Measurements from ENCODE around the gene TNRC18.
"Not testable (repeated sequence)": the region's sequence is repeated elsewhere in the genome, so short reads cannot be mapped to it uniquely, and the experiment has no call there.

TNRC18 gene

DNA sequence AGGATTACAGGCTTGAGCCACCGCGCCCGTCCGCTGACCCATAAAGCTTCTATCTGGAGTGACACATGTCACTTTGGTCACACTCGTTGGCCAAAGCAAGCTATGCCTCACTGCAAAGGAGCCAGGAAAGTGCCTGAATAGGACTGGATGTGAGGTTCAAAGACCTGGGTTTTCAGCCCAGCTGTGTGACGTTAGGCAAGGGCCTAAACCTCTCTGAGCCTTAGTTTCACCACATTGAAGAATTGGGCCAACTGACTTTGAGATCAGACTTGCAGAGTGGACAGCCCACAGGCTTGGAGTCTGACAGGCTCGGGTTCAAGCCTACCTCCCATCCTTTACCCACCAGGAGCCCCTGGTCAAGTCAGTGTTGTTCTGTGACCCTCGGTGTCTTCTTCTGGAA, 135.1 kb downstream of the TNRC18 start:
- not testable (repeated sequence) for H3K23ac ChIP-seq (ENCODE audit: low read length in 2 of 2); H2BK12ac ChIP-seq (ENCODE audit: low read length in 2 of 2); H3K9me3 ChIP-seq (ENCODE audit: control insufficient read depth, low read length); H4K8ac ChIP-seq (ENCODE audit: low read length); H3K9ac ChIP-seq (ENCODE audit: low read length); H3K27ac ChIP-seq (ENCODE audit: low read length, poor library complexity, severe bottlenecking); H2AFZ ChIP-seq (ENCODE audit: low read depth, low read length); H2BK120ac ChIP-seq (ENCODE audit: low read depth, low read length); H3K4ac ChIP-seq (ENCODE audit: low read depth in 1 of 2, low read length in 2 of 2); H2BK15ac ChIP-seq (ENCODE audit: low read depth, poor library complexity, severe bottlenecking); H3K79me1 ChIP-seq (replicated peaks; ENCODE audit: low read length, poor library complexity, severe bottlenecking); H2BK5ac ChIP-seq (ENCODE audit: low read depth, low read length, poor library complexity, severe bottlenecking); DNase-seq; H3K4me3 ChIP-seq (ENCODE audit: insufficient read depth in 1 of 2, low read depth in 1 of 2, low read length in 2 of 2); H4K91ac ChIP-seq (ENCODE audit: low read length); H3K4me2 ChIP-seq (ENCODE audit: low read length, poor library complexity, severe bottlenecking); H3K14ac ChIP-seq (ENCODE audit: low read length in 2 of 2); H3K18ac ChIP-seq (ENCODE audit: low read depth in 1 of 2, low read length in 2 of 2); H2AK5ac ChIP-seq (ENCODE audit: low read length, severe bottlenecking)
- Histone ChIP-seq H3K27me3 (ENCODE audit: control insufficient read depth in 1 of 2, insufficient read depth in 1 of 2, low read length in 2 of 2) (peaks cover 0 to 17% of the 10 kb centered on the region in 2 experiments), H3K36me3 (ENCODE audit: control insufficient read depth in 1 of 2, insufficient read depth in 2 of 2, low read depth in 1 of 2, low read length in 2 of 2) (peaks cover 0 to 13% of the 10 kb centered on the region in 2 experiments), H3K4me1 (ENCODE audit: control insufficient read depth, insufficient read depth, low read depth, low read length) (peaks cover 14% of the 10 kb centered on the region)
- WGBS = 95% methylated on average over 8 of the region's 8 CpGs

DNA sequence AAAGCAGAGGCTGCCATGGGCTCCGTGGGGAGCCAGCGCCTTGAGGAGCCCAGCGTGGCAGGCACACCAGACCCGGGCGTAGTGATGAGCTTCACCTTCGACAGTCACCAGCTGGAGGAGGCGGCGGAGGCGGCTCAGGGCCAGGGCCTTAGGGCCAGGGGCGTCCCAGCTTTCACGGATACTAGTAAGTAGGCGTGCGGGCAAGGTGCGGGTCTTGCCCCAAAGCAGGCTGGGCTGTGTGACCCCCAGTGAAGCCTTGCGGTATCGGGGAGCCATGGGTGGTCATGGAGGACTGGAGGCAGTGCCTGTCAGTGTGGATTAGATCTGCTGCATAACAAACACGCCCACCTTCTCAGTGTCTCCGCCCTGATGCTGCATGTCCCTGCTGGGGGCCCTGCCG, 135.8 kb downstream of the TNRC18 start:
- no peak overlapping the region for H3K14ac ChIP-seq (ENCODE audit: low read length in 2 of 2)
- H3K79me1 ChIP-seq (replicated peaks; ENCODE audit: low read length, poor library complexity, severe bottlenecking) = no peaks in the 10 kb centered on the region
- H3K9me3 ChIP-seq (ENCODE audit: control insufficient read depth, low read length) = no peaks in the 10 kb centered on the region
- no peak overlapping the region for H2BK12ac ChIP-seq (ENCODE audit: low read length in 2 of 2)
- WGBS = 94% methylated on average over 19 of the region's 19 CpGs
- H2BK120ac ChIP-seq (ENCODE audit: low read depth, low read length) = no peak overlapping the region
- H2AFZ ChIP-seq (ENCODE audit: low read depth, low read length) = no peak overlapping the region
- no peak overlapping the region for H3K4ac ChIP-seq (ENCODE audit: low read depth in 1 of 2, low read length in 2 of 2)
- no peak overlapping the region for H3K18ac ChIP-seq (ENCODE audit: low read depth in 1 of 2, low read length in 2 of 2)
- H3K4me3 ChIP-seq (ENCODE audit: insufficient read depth in 1 of 2, low read depth in 1 of 2, low read length in 2 of 2) = peak overlapping the region in 1 of 2 experiments; percentile 27
- H3K27ac ChIP-seq (ENCODE audit: low read length, poor library complexity, severe bottlenecking) = no peak overlapping the region
- no peak overlapping the region for H2AK5ac ChIP-seq (ENCODE audit: low read length, severe bottlenecking)
- H3K36me3 ChIP-seq (ENCODE audit: control insufficient read depth in 1 of 2, insufficient read depth in 2 of 2, low read depth in 1 of 2, low read length in 2 of 2) = peaks cover 0 to 13% of the 10 kb centered on the region in 2 experiments
- H3K9ac ChIP-seq (ENCODE audit: low read length) = no peak overlapping the region
- no peak overlapping the region for H3K4me2 ChIP-seq (ENCODE audit: low read length, poor library complexity, severe bottlenecking)
- H3K23ac ChIP-seq (ENCODE audit: low read length in 2 of 2) = no peak overlapping the region
- H4K8ac ChIP-seq (ENCODE audit: low read length) = no peak overlapping the region
- no peak for DNase-seq
- no peak overlapping the region for H2BK15ac ChIP-seq (ENCODE audit: low read depth, poor library complexity, severe bottlenecking)
- H3K27me3 ChIP-seq (ENCODE audit: control insufficient read depth in 1 of 2, insufficient read depth in 1 of 2, low read length in 2 of 2) = peaks cover 0 to 17% of the 10 kb centered on the region in 2 experiments
- no peak overlapping the region for H4K91ac ChIP-seq (ENCODE audit: low read length)
- H3K4me1 ChIP-seq (ENCODE audit: control insufficient read depth, insufficient read depth, low read depth, low read length) = peaks cover 17% of the 10 kb centered on the region
- H2BK5ac ChIP-seq (ENCODE audit: low read depth, low read length, poor library complexity, severe bottlenecking) = no peak overlapping the region

DNA sequence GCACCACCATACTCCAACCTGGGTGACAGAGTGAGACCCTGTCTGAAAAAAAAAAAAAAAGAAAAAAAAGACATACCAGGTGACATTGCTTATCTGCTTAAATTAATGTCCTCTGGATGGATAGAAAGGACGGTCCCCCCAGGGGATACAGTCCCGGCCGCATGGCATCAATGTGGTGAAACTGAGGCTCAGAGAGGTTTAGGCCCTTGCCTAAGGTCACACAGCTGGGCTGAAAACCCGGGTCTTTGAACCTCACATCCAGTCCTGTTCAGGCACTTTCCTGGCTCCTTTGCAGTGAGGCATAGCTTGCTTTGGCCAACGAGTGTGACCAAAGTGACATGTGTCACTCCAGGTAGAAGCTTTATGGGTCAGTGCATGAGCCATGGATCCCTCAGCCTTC, 136.3 kb downstream of the TNRC18 start:
- not testable (repeated sequence) for H3K9ac ChIP-seq (ENCODE audit: low read length); H2AFZ ChIP-seq (ENCODE audit: low read depth, low read length); H3K23ac ChIP-seq (ENCODE audit: low read length in 2 of 2); H3K4ac ChIP-seq (ENCODE audit: low read depth in 1 of 2, low read length in 2 of 2); H2BK15ac ChIP-seq (ENCODE audit: low read depth, poor library complexity, severe bottlenecking); H3K79me1 ChIP-seq (replicated peaks; ENCODE audit: low read length, poor library complexity, severe bottlenecking); H4K91ac ChIP-seq (ENCODE audit: low read length); H3K9me3 ChIP-seq (ENCODE audit: control insufficient read depth, low read length); H3K4me2 ChIP-seq (ENCODE audit: low read length, poor library complexity, severe bottlenecking); H3K14ac ChIP-seq (ENCODE audit: low read length in 2 of 2); H3K18ac ChIP-seq (ENCODE audit: low read depth in 1 of 2, low read length in 2 of 2); H2AK5ac ChIP-seq (ENCODE audit: low read length, severe bottlenecking); H4K8ac ChIP-seq (ENCODE audit: low read length); H2BK12ac ChIP-seq (ENCODE audit: low read length in 2 of 2); DNase-seq; H3K4me3 ChIP-seq (ENCODE audit: insufficient read depth in 1 of 2, low read depth in 1 of 2, low read length in 2 of 2); H2BK5ac ChIP-seq (ENCODE audit: low read depth, low read length, poor library complexity, severe bottlenecking); H2BK120ac ChIP-seq (ENCODE audit: low read depth, low read length); H3K27ac ChIP-seq (ENCODE audit: low read length, poor library complexity, severe bottlenecking)
- H3K36me3 ChIP-seq (ENCODE audit: control insufficient read depth in 1 of 2, insufficient read depth in 2 of 2, low read depth in 1 of 2, low read length in 2 of 2) = peaks cover 0 to 13% of the 10 kb centered on the region in 2 experiments
- 91% methylated on average over 5 of the region's 5 CpGs for WGBS
- H3K27me3 ChIP-seq (ENCODE audit: control insufficient read depth in 1 of 2, insufficient read depth in 1 of 2, low read length in 2 of 2) = peaks cover 0 to 17% of the 10 kb centered on the region in 2 experiments
- peaks cover 17% of the 10 kb centered on the region for H3K4me1 ChIP-seq (ENCODE audit: control insufficient read depth, insufficient read depth, low read depth, low read length)

DNA sequence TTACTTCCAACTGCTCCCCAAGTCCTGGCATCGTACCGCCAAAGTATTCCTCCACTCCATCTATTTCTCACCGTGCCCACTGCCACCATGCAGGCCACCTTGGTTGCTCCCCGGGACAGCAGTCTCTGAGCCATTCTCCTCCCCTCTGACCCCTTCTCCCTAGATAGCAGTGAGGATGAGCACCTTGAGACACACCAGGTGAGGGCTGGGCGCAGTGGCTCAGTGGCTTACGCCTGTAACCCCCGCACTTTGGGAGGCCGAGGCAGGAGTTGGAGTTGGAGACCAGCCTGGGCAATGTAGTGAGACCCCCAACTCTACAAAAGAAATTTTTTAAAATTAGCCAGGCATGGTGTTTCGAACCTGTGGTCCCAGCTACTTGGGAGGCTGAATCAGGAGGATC, 136.7 kb downstream of the TNRC18 start:
- H3K23ac ChIP-seq (ENCODE audit: low read length in 2 of 2) = no peak overlapping the region
- H3K4ac ChIP-seq (ENCODE audit: low read depth in 1 of 2, low read length in 2 of 2) = no peak overlapping the region
- no peak overlapping the region for H4K8ac ChIP-seq (ENCODE audit: low read length)
- H3K79me1 ChIP-seq (replicated peaks; ENCODE audit: low read length, poor library complexity, severe bottlenecking) = no peaks in the 10 kb centered on the region
- H2BK5ac ChIP-seq (ENCODE audit: low read depth, low read length, poor library complexity, severe bottlenecking) = no peak overlapping the region
- H3K4me2 ChIP-seq (ENCODE audit: low read length, poor library complexity, severe bottlenecking) = no peak overlapping the region
- no peak overlapping the region for H3K18ac ChIP-seq (ENCODE audit: low read depth in 1 of 2, low read length in 2 of 2)
- no peak overlapping the region for H3K27ac ChIP-seq (ENCODE audit: low read length, poor library complexity, severe bottlenecking)
- no peak overlapping the region for H2BK120ac ChIP-seq (ENCODE audit: low read depth, low read length)
- no peak overlapping the region for H2AK5ac ChIP-seq (ENCODE audit: low read length, severe bottlenecking)
- H4K91ac ChIP-seq (ENCODE audit: low read length) = no peak overlapping the region
- H2AFZ ChIP-seq (ENCODE audit: low read depth, low read length) = no peak overlapping the region
- peaks cover 0 to 17% of the 10 kb centered on the region in 2 experiments for H3K27me3 ChIP-seq (ENCODE audit: control insufficient read depth in 1 of 2, insufficient read depth in 1 of 2, low read length in 2 of 2)
- no peaks in the 10 kb centered on the region for H3K9me3 ChIP-seq (ENCODE audit: control insufficient read depth, low read length)
- H3K14ac ChIP-seq (ENCODE audit: low read length in 2 of 2) = peak overlapping the region in 1 of 2 experiments; percentile 64
- 90% methylated on average over 8 of the region's 9 CpGs for WGBS
- no peak overlapping the region for H2BK12ac ChIP-seq (ENCODE audit: low read length in 2 of 2)
- H3K36me3 ChIP-seq (ENCODE audit: control insufficient read depth in 1 of 2, insufficient read depth in 2 of 2, low read depth in 1 of 2, low read length in 2 of 2) = peaks cover 0 to 13% of the 10 kb centered on the region in 2 experiments
- DNase-seq = no peak
- H3K9ac ChIP-seq (ENCODE audit: low read length) = no peak overlapping the region
- peaks cover 17% of the 10 kb centered on the region for H3K4me1 ChIP-seq (ENCODE audit: control insufficient read depth, insufficient read depth, low read depth, low read length)
- no peak overlapping the region for H3K4me3 ChIP-seq (ENCODE audit: insufficient read depth in 1 of 2, low read depth in 1 of 2, low read length in 2 of 2)
- no peak overlapping the region for H2BK15ac ChIP-seq (ENCODE audit: low read depth, poor library complexity, severe bottlenecking)
